Sigmoid colon (tissue), 4 donors: ENCODE data around the gene KIAA0513.

Source experiments
- POLR2A ChIP-seq, 2 donors: fragments of 450-650 bp; IDR thresholded peaks; one replicate each; pipeline ENCODE4 v1.6.1; 2016; ENCODE audit warnings: antibody characterized with exemption in 2 of 2, mild to moderate bottlenecking in 2 of 2, moderate library complexity in 2 of 2
- POLR2AphosphoS5 ChIP-seq, 4 donors: sonication (generic); formaldehyde crosslinking; IDR thresholded peaks; one replicate each; pipeline ENCODE4 v1.6.1; 2017; ENCODE audit warnings: antibody characterized with exemption in 4 of 4
- TF ChIP-seq, protein P1 (sequence below), 4 experiments: fragments of 450-650 bp in 3 of 4; fragments of 200-600 bp in 1 of 4; IDR thresholded peaks; one replicate each; pipeline ENCODE4 v1.5.1; 2016 to 2019; ENCODE audit warnings: antibody characterized with exemption in 4 of 4, mild to moderate bottlenecking in 3 of 4, moderate library complexity in 2 of 4

DNA sequence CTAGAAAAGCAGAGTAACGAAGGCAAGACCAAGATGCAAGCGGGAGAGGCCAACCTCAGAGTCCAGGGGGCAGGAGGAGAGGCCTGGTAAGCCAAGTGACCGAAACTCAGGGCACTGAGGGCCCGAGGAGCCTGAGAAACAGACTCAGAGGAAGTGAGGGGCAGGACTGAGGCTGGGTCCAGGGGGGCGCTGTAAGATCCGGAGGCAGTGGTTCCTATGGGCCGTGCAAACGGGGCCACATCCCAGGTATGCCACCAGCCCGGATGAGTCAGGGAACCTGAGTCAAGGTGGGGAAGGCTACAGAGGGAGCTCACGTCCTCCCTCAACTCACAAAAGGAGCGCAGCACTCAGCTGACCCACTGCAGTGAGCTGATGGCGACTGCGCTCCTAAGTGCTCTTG is 24.5 kb upstream of the KIAA0513 start:
- TF ChIP-seq POLR2A (IDR thresholded peaks at IDR 0.05) (no peak), POLR2AphosphoS5 (IDR thresholded peaks at IDR 0.05) (no peak)
- TF ChIP-seq, protein P1, sequence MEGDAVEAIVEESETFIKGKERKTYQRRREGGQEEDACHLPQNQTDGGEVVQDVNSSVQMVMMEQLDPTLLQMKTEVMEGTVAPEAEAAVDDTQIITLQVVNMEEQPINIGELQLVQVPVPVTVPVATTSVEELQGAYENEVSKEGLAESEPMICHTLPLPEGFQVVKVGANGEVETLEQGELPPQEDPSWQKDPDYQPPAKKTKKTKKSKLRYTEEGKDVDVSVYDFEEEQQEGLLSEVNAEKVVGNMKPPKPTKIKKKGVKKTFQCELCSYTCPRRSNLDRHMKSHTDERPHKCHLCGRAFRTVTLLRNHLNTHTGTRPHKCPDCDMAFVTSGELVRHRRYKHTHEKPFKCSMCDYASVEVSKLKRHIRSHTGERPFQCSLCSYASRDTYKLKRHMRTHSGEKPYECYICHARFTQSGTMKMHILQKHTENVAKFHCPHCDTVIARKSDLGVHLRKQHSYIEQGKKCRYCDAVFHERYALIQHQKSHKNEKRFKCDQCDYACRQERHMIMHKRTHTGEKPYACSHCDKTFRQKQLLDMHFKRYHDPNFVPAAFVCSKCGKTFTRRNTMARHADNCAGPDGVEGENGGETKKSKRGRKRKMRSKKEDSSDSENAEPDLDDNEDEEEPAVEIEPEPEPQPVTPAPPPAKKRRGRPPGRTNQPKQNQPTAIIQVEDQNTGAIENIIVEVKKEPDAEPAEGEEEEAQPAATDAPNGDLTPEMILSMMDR (IDR thresholded peaks at IDR 0.05): no peak
